ENCODE data around the gene RIMS1.

The RIMS1 gene

DNA sequence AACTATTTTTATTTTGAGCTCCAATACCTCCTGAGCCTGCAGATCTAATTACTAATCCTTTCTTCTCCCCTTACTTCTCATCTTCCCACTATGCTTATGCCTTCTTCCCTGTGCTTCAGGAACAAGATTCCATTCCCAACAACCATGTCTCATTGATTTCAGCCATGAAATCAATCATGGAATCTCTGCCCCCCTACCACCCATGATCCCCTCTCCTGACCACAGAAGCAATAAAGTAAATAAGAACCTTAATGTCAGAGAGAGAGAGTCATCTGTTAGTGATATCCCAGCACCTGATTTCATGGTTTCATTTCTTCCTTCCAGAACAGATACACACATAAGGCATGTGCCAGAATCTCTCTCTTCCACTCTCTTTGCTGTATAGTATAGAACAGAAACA is 395.9 kb downstream of the RIMS1 start:
- no peak for DNase-seq
- no peak overlapping the region for H3K4me3 ChIP-seq (ENCODE audit: low read depth, low read length)
- TF ChIP-seq, protein P1, sequence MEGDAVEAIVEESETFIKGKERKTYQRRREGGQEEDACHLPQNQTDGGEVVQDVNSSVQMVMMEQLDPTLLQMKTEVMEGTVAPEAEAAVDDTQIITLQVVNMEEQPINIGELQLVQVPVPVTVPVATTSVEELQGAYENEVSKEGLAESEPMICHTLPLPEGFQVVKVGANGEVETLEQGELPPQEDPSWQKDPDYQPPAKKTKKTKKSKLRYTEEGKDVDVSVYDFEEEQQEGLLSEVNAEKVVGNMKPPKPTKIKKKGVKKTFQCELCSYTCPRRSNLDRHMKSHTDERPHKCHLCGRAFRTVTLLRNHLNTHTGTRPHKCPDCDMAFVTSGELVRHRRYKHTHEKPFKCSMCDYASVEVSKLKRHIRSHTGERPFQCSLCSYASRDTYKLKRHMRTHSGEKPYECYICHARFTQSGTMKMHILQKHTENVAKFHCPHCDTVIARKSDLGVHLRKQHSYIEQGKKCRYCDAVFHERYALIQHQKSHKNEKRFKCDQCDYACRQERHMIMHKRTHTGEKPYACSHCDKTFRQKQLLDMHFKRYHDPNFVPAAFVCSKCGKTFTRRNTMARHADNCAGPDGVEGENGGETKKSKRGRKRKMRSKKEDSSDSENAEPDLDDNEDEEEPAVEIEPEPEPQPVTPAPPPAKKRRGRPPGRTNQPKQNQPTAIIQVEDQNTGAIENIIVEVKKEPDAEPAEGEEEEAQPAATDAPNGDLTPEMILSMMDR (IDR thresholded peaks at IDR 0.05; ENCODE audit: low read depth, low read length), result no peak
- H3K27me3 ChIP-seq, result no peaks in the 10 kb centered on the region
- H3K9me3 ChIP-seq, result no peaks in the 10 kb centered on the region
- H3K36me3 ChIP-seq, result no peaks in the 10 kb centered on the region
- H3K4me1 ChIP-seq, result no peaks in the 10 kb centered on the region; the same call in 1 of the 2 replicates

DNA sequence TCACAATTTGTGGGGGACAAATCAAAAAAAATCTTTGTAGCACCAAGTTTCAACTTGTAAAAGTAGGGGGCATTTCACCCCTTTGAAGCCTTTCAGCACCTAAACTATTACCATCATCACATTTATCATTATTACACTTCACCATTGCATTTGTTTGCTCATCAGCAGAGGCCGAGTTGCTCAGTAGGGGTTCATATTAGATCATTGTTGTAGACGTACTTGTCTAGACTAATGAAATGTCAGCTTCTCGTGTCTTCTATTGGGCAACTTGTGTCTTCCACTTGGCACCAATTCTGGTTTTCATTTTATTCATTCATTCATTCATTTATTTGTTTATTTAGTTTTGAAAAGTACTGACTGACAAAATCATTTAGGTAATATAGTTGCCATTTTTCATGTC is 397.2 kb downstream of the RIMS1 start:
- Histone ChIP-seq H3K27me3 (no peaks in the 10 kb centered on the region), H3K9me3 (no peaks in the 10 kb centered on the region), H3K4me1 (no peaks in the 10 kb centered on the region; the same call in 1 of the 2 replicates), H3K4me3 (ENCODE audit: low read depth, low read length) (no peak overlapping the region), H3K36me3 (no peaks in the 10 kb centered on the region)
- TF ChIP-seq, protein P1 (IDR thresholded peaks at IDR 0.05; ENCODE audit: low read depth, low read length), result no peak
- DNase-seq, result no peak

DNA sequence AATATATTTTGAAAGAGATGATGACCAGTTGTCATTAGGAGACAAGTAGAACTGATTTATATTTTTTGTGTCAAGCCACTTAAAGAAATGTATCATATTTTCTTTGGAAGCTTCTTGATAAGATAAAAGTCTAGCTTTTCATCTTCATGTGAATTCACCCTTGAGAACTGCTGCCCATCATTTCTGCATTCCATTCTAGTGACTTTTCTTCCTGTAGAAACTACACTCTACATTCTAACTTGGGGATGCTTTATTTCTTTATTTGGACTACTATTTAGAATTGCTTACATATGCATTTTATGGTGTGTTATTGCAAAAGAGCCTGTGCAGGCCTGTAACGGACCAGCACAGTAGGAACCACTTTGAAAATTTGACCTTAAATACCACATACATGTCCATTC is 400.6 kb downstream of the RIMS1 start:
- no peaks in the 10 kb centered on the region for H3K4me1 ChIP-seq
- no peak for DNase-seq
- H3K27me3 ChIP-seq, result no peaks in the 10 kb centered on the region
- H3K4me3 ChIP-seq (ENCODE audit: low read depth, low read length), result no peak overlapping the region
- no peaks in the 10 kb centered on the region for H3K36me3 ChIP-seq
- no peaks in the 10 kb centered on the region for H3K9me3 ChIP-seq
- TF ChIP-seq, protein P1 (IDR thresholded peaks at IDR 0.05; ENCODE audit: low read depth, low read length), result no peak

DNA sequence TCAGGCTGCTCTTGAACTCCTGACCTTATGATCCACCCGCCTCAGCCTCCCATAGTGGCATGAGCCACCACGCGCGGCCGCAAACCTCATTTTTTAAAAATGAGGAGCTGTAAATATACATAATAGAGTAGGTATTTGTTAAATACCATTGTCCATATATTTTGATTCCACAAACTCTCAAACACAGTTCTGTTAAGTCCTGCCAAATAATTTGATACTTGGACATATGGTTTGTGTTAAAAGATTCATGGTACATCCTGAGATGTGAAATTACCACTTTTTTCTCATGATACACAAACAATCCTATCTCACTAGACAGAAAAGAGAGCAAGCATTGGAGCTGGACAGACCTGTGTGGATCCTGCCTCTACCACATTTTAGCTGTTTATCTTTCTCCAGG is 401.5 kb downstream of the RIMS1 start:
- DNase-seq, result no peak
- Histone ChIP-seq H3K36me3 (no peaks in the 10 kb centered on the region), H3K9me3 (no peaks in the 10 kb centered on the region), H3K27me3 (no peaks in the 10 kb centered on the region), H3K4me3 (ENCODE audit: low read depth, low read length) (no peak overlapping the region), H3K4me1 (no peaks in the 10 kb centered on the region)
- TF ChIP-seq, protein P1 (IDR thresholded peaks at IDR 0.05; ENCODE audit: low read depth, low read length), result no peak

DNA sequence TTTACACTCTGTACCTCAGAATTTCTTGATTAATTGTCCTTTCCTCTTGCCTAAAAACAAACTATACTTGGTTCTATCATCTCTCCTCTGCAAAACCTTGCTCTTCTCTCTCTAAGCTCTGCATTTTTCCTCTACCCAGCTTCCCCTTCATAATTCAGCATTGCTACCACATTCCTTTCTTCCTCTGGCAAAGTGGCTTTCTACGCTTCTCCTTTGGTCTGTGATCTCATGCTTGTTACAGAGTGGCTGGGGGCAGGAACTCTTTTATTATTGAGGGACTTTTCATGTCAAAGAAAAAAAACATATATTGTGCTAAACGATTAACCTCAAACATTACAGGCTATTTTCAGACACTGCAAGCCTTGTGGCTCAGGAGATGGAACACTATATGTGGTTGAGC is 402.2 kb downstream of the RIMS1 start:
- Histone ChIP-seq H3K27me3 (no peaks in the 10 kb centered on the region), H3K4me1 (no peaks in the 10 kb centered on the region), H3K36me3 (no peaks in the 10 kb centered on the region), H3K9me3 (no peaks in the 10 kb centered on the region), H3K4me3 (ENCODE audit: low read depth, low read length) (no peak overlapping the region)
- DNase-seq, result no peak
- TF ChIP-seq, protein P1 (IDR thresholded peaks at IDR 0.05; ENCODE audit: low read depth, low read length), result no peak

DNA sequence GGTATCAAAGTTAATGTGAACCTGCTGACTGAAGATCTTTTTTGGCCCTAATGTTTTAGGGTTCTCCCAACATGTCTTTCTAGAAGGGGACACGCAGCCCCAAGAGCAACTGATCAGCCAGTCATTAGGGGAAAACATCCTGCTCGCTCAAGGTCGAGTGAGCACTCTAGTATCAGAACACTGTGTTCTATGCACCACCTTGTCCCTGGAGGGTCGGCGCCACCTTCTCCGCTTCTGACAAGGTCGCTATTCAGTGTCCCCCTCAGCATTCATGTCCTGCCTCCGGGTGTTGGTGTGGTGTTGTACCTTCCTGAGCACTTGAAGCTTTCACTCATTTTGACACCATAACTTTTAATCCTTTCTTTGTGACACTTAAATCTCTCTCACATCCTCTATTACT is 404.3 kb downstream of the RIMS1 start:
- Histone ChIP-seq H3K4me1 (no peaks in the 10 kb centered on the region; the same call in 1 of the 2 replicates), H3K27me3 (no peaks in the 10 kb centered on the region), H3K9me3 (no peaks in the 10 kb centered on the region), H3K36me3 (no peaks in the 10 kb centered on the region), H3K4me3 (ENCODE audit: low read depth, low read length) (no peak overlapping the region)
- TF ChIP-seq, protein P1 (IDR thresholded peaks at IDR 0.05; ENCODE audit: low read depth, low read length), result no peak
- no peak for DNase-seq
